A673 (cell line): Measurements from ENCODE around the gene TNFAIP3.

ENCODE experiments used
- EZH2 ChIP-seq: fragments of 200-600 bp; sonication (generic); IDR thresholded peaks from 2 replicates; pipeline ENCODE4 v1.6.1; 2017; ENCODE audit warnings: borderline replicate concordance, low read depth, mild to moderate bottlenecking, mixed read lengths, antibody characterized with exemption, low read length; ENCODE audit not compliant: poor library complexity, severe bottlenecking
- TF ChIP-seq, protein P1 (sequence below): fragments of 300-800, 200-600 bp; sonication (generic); conservative IDR thresholded peaks from 2 replicates; pipeline ENCODE4 v1.5.1; 2017; ENCODE audit warnings: low read depth, mild to moderate bottlenecking, antibody characterized with exemption, low read length, moderate library complexity, mixed read lengths

DNA sequence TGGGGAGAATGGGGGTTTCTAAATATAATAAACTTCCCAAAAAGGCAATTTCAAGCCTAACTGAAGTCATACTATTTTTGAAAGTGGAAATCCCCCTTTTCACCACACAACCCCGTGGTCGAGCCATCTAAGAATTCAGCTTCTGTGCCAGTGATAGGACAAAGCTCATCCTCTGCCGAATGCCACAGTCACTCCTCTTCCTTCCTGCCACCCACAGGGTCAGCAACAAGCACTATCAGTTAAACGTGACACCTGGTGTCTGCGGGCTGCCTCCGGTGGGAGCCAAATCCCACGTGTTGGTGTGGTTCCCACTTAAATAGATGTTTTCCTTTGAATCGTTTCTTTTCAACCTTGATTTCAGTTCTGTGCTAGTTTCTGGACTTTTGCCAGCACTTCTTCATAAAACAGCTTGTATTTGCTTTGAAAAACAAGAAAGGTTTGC, 60.7 kb downstream of the TNFAIP3 start:
- TF ChIP-seq, protein P1, sequence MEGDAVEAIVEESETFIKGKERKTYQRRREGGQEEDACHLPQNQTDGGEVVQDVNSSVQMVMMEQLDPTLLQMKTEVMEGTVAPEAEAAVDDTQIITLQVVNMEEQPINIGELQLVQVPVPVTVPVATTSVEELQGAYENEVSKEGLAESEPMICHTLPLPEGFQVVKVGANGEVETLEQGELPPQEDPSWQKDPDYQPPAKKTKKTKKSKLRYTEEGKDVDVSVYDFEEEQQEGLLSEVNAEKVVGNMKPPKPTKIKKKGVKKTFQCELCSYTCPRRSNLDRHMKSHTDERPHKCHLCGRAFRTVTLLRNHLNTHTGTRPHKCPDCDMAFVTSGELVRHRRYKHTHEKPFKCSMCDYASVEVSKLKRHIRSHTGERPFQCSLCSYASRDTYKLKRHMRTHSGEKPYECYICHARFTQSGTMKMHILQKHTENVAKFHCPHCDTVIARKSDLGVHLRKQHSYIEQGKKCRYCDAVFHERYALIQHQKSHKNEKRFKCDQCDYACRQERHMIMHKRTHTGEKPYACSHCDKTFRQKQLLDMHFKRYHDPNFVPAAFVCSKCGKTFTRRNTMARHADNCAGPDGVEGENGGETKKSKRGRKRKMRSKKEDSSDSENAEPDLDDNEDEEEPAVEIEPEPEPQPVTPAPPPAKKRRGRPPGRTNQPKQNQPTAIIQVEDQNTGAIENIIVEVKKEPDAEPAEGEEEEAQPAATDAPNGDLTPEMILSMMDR, result no peak
- no peak for TF ChIP-seq EZH2
